Psoas muscle (tissue), 8 donors: Measurements from ENCODE around the gene CNEP1R1. TPM values are rescaled to one million over a fixed set of nuclear protein-coding genes. Genes with fewer than 3 reads are reported as not detected.

Experiments used
- ATAC-seq, 4 donors: fragments of 200-7000 bp; cut with Tn5 transposase; one replicate each; pipeline ENCODE4 v1.9.1; 2020; ENCODE audit warnings: moderate library complexity in 3 of 4, mild to moderate bottlenecking in 2 of 4
- DNase-seq, 2 donors: peaks; one replicate each; pipeline ENCODE4 v3.0.0-alpha.2; 2020
- H3K27ac ChIP-seq: fragments of 200-600 bp; one replicate; pipeline ENCODE4 v1.8.0; 2022
- H3K27me3 ChIP-seq, 3 donors: fragments of 200-600 bp in 1 of 3; one replicate each; pipeline versions ENCODE4 v1.6.1 to v1.8.0; 2013 to 2022; ENCODE audit warnings: low read length in 2 of 3, mild to moderate bottlenecking in 2 of 3, moderate library complexity in 1 of 3; ENCODE audit not compliant: insufficient read depth in 3 of 3
- H3K36me3 ChIP-seq, 2 donors: fragments of 200-600 bp in 1 of 2; one replicate each; pipeline versions ENCODE4 v1.6.1 to v1.8.0; 2013 to 2022; ENCODE audit warnings: low read depth in 1 of 2, mild to moderate bottlenecking in 1 of 2, moderate library complexity in 1 of 2; ENCODE audit not compliant: insufficient read depth in 1 of 2
- H3K4me1 ChIP-seq: fragments of 200-600 bp; one replicate; pipeline ENCODE4 v1.8.0; 2022
- H3K4me3 ChIP-seq: fragments of 200-600 bp; one replicate; pipeline ENCODE4 v1.8.0; 2022; ENCODE audit warnings: mild to moderate bottlenecking
- H3K9me3 ChIP-seq: fragments of 200-600 bp; one replicate; pipeline ENCODE4 v1.8.0; 2022
- CTCF ChIP-seq: fragments of 200-600 bp; IDR thresholded peaks from one replicate; pipeline ENCODE4 v1.8.0; 2022; ENCODE audit warnings: antibody characterized with exemption
- WGBS, 3 donors: extraction: QIAGEN DNeasy Blood & Tissue Kit; methylation state at CpG; one replicate each; pipeline versions ENCODE4 v1.1.6 to v1.1.7; 2013; 5-methylcytosine and 5-hydroxymethylcytosine counted together
- intact Hi-C, 2 donors: fragments of 100-400 bp; cut with DNase I; formaldehyde crosslinking; loops; one replicate each; pipeline versions ENCODE4 v1.11.0 to v1.14.2; 2022
- long read RNA-seq, 2 donors: library from polyadenylated mRNA; unstranded; transcript quantifications; one replicate each; pipeline ENCODE4 v2.0.0, GENCODE V29; 2021
- polyA plus RNA-seq, 3 donors: library from polyadenylated mRNA; stranded (reverse); fragments of 200-250 nt; gene quantifications; one replicate each; pipeline ENCODE4 v1.2.3, GENCODE V29; 2013
- total RNA-seq, 4 donors: library from RNA; stranded (reverse); fragmentation: NEBNext Ultra II Directional in 2 of 4; extraction: Animal tissue kit (Norgen Biotek cat#: 25700) in 2 of 4; gene quantifications; one replicate each; pipeline versions ENCODE4 v1.2.1 to v1.2.4, GENCODE V29; 2021 to 2023
- donor health status: healthy with polysubstance abuse.
- donor health status: DM: no; HTN: no; CAD: no; lungs with moderate emphysema.
- donor health status: Bipolar disorder and iron deficiency.
- donor health status: healthy.
- donor health status: DM: yes; HTN: yes; CAD: no.
- donor health status: DM: no; HTN: no; CAD: no.
- donor health status: DM: no; HTN: no; CAD: no.
- donor health status: DM: yes; HTN: yes; CAD: no.

Gene CNEP1R1
- total RNA-seq (10 to 100 TPM; 10.9 to 15.8 (median 14.8) TPM), polyA plus RNA-seq (10 to 100 TPM; 11.6 to 45.5 (median 16.2) TPM)
- long read RNA-seq, donor 1, partial matches to known transcripts = 1 of 10 reads
- long read RNA-seq, donor 1, other reads (novel, unspliced or antisense) = 0 of 10 reads
- long read RNA-seq, donor 2, transcript CNEP1R1-203 (7 exons, 2,965 nt) = major isoform, 17 of 61 reads
- long read RNA-seq, donor 2, transcript CNEP1R1-210 (5 exons, 1,992 nt) = minor isoform, 13 of 61 reads
- long read RNA-seq, donor 2, transcript CNEP1R1-202 (6 exons, 2,117 nt) = minor isoform, 9 of 61 reads
- long read RNA-seq, donor 2, transcript CNEP1R1-201 (6 exons, 579 nt) = minor isoform, 13 of 61 reads
- long read RNA-seq, donor 2, partial matches to known transcripts = 4 of 61 reads
- long read RNA-seq, donor 2, other reads (novel, unspliced or antisense) = 5 of 61 reads

GRCh38 chr16:50024684-50025536 lies at the start of gene CNEP1R1:
Gene CNEP1R1 (plus strand): TSS chr16:50025225. CDS start chr16:50025316, 91 bp downstream.
- 0 to 1% (median 0%) methylated on average over 54 to 65 of the region's 65 CpGs for WGBS, 3 donors
- intact Hi-C loops = loop anchor here in 1 of 2 donors (2.0 to 10.0 kb wide), 5 partner anchors 42 to 780 kb away; partner anchors contain the start of gene BRD7

GRCh38 chr16:49977427-49977826 lies 47.6 kb upstream of the CNEP1R1 start:
- Histone ChIP-seq H3K4me3 (no peak overlapping the region), H3K27ac (no peak overlapping the region), H3K4me1 (no peaks in the 10 kb centered on the region), H3K27me3 (peaks cover 0 to 3% (median 0%) of the 10 kb centered on the region in 3 donors), H3K36me3 (no peaks in the 10 kb centered on the region), H3K9me3 (no peaks in the 10 kb centered on the region)
- intact Hi-C loops = no loop called here
- no peak for TF ChIP-seq CTCF
- no peak for DNase-seq
- no peak for ATAC-seq

More at GRCh38 chr16:50024684-50025536, at the start of gene CNEP1R1:
- DNase-seq (peak; percentile 94 to 97), ATAC-seq (peak; percentile 100)
- H3K27ac ChIP-seq = peak within 1 kb of the TSS; percentile 85
- H3K9me3 ChIP-seq = no peaks in the 10 kb centered on the region
- peak within 1 kb of the TSS; percentile 100 for H3K4me3 ChIP-seq
- peaks cover 10% of the 10 kb centered on the region for H3K4me1 ChIP-seq
- H3K36me3 ChIP-seq = peaks cover 0 to 20% of the 10 kb centered on the region in 2 donors
- peak; percentile 100 for TF ChIP-seq CTCF
- no peaks in the 10 kb centered on the region for H3K27me3 ChIP-seq

GRCh38 chr16:49978569-49979326 lies 46.3 kb upstream of the CNEP1R1 start:
- ATAC-seq (no peak), DNase-seq (no peak)
- H3K36me3 ChIP-seq = no peaks in the 10 kb centered on the region
- H3K27ac ChIP-seq = no peak overlapping the region
- TF ChIP-seq CTCF = no peak
- intact Hi-C loops = no loop called here
- H3K9me3 ChIP-seq = no peaks in the 10 kb centered on the region
- H3K4me1 ChIP-seq = no peaks in the 10 kb centered on the region
- WGBS, 3 donors = 90 to 95% (median 93%) methylated on average over 6 of the region's 6 CpGs
- H3K27me3 ChIP-seq = peaks cover 0 to 3% (median 0%) of the 10 kb centered on the region in 3 donors
- H3K4me3 ChIP-seq = no peak overlapping the region

DNA sequence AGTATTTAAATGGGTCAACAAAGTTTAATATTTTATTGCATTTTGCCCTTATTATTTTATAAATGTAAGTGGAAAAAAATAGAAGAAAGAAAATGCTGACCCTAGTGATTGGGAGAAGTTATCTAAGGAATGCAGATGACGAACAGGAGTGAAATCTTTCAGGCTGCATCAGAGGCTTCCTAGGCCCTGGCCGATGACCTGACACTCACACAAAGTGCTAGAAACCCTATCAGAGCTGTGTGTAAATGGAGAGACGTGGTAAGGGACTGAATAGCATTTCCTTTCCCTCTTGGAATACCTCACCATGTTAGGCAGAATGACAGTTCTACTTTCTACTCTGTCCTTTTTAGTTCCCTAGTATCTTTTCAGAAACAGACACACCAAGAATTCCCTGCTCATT lies 44.9 kb upstream of the CNEP1R1 start:
- H3K4me3 ChIP-seq = no peak overlapping the region
- WGBS, 3 donors = 57 to 68% (median 59%) methylated on average over 3 of the region's 3 CpGs

More for the DNA sequence above, 44.9 kb upstream of the CNEP1R1 start:
- Histone ChIP-seq H3K27ac (no peak overlapping the region), H3K4me1 (no peaks in the 10 kb centered on the region), H3K36me3 (no peaks in the 10 kb centered on the region), H3K27me3 (peaks cover 0 to 3% (median 0%) of the 10 kb centered on the region in 3 donors), H3K9me3 (no peaks in the 10 kb centered on the region)
- no peak for ATAC-seq
- no peak for TF ChIP-seq CTCF
- intact Hi-C loops = no loop called here
- no peak for DNase-seq
